Measurements from ENCODE around the gene WDR70. TPM values are rescaled to one million over a fixed set of nuclear protein-coding genes. Genes with fewer than 3 reads are reported as not detected.

Gene WDR70
- total RNA-seq, 1 experiment from 2014 or later: 78.2 TPM

GRCh38 chr5:37370550-37370863 is 8.6 kb upstream of the WDR70 start:
- Histone ChIP-seq H3K27me3 (ENCODE audit: insufficient read depth, low read depth) (no peaks in the 10 kb centered on the region), H3F3A (ENCODE audit: insufficient read depth, low read depth) (peaks cover 24% of the 10 kb centered on the region), H4K20me1 (ENCODE audit: insufficient read depth) (peaks cover 16% of the 10 kb centered on the region; the same call in 1 of the 2 replicates), H3K9me2 (ENCODE audit: insufficient read depth) (no peaks in the 10 kb centered on the region; the same call in 1 of the 2 replicates), H3K36me3 (ENCODE audit: low read depth) (0 out of 2 replicates have a peak, but pooled peaks cover 7% of the 10 kb centered on the region), H3K9me3 (ENCODE audit: insufficient read depth, low read depth) (peaks cover 2% of the 10 kb centered on the region; the same call in 1 of the 2 replicates), H3K4me2 (peak overlapping the region; percentile 99), H3K27ac (peak overlapping the region; percentile 43), H3K4me1 (replicated peaks; ENCODE audit: insufficient read depth) (peaks cover 15% of the 10 kb centered on the region), H3K4me3 (peak overlapping the region; percentile 95), H2AFZ (peak overlapping the region; percentile 89), H3K79me2 (ENCODE audit: low read depth) (peaks cover 51% of the 10 kb centered on the region)
- intact Hi-C loops (cut with micrococcal nuclease; ENCODE audit: unreplicated experiment): loop anchor here (10.0 kb wide), 1 partner anchor 626 kb away; no protein-coding TSS in a partner anchor
- BruUV-seq (replicated peaks): TSS peak; percentile 44
- TF ChIP-seq CTCF (conservative IDR thresholded peaks at IDR 0.05): no peak
- TF ChIP-seq EZH2 (IDR thresholded peaks at IDR 0.05; ENCODE audit: low read depth): no peak
- ChIA-PET CTCF (interaction anchor here (1.1 kb wide), 1 partner anchor 8 kb away, joined by 24 read pairs; the partner anchor contains the start of gene WDR70), POLR2A (ENCODE audit: unreplicated experiment) (interaction anchor here (0.5 to 1.1 kb wide), 8 partner anchors 8 to 488 kb away, joined by 3 to 24 read pairs (median 8); partner anchors contain the start of gene WDR70)
- no peak for DNase-seq

- BruUV-seq (replicated peaks): no TSS peak
Observed at GRCh38 chr5:37370864-37371726, 8.0 kb upstream of the WDR70 start, which contains the start of gene NUP155. Gene NUP155, minus strand, starts transcription at chr5:37371106. Its CDS starts 129 bp downstream, at chr5:37370977.

More at GRCh38 chr5:37370864-37371726, 8.0 kb upstream of the WDR70 start, which contains the start of gene NUP155:
- Histone ChIP-seq H3K9me2 (ENCODE audit: insufficient read depth) (no peaks in the 10 kb centered on the region; the same call in 1 of the 2 replicates), H3K4me3 (peak within 1 kb of the TSS; percentile 95), H3K9me3 (ENCODE audit: insufficient read depth, low read depth) (peaks cover 4% of the 10 kb centered on the region; the same call in 1 of the 2 replicates), H3F3A (ENCODE audit: insufficient read depth, low read depth) (peaks cover 20% of the 10 kb centered on the region), H3K79me2 (ENCODE audit: low read depth) (peaks cover 47% of the 10 kb centered on the region), H3K27ac (peak within 1 kb of the TSS; percentile 43), H3K4me1 (replicated peaks; ENCODE audit: insufficient read depth) (peaks cover 15% of the 10 kb centered on the region), H3K27me3 (ENCODE audit: insufficient read depth, low read depth) (no peaks in the 10 kb centered on the region), H3K36me3 (ENCODE audit: low read depth) (0 out of 2 replicates have a peak, but pooled peaks cover 7% of the 10 kb centered on the region), H4K20me1 (ENCODE audit: insufficient read depth) (peaks cover 16% of the 10 kb centered on the region; the same call in 1 of the 2 replicates), H3K4me2 (peak within 1 kb of the TSS; percentile 99), H2AFZ (peak within 1 kb of the TSS; percentile 89)
- TF ChIP-seq EZH2 (IDR thresholded peaks at IDR 0.05; ENCODE audit: low read depth): no peak
- no peak for TF ChIP-seq CTCF (conservative IDR thresholded peaks at IDR 0.05)
- ChIA-PET CTCF (interaction anchor here (0.6 to 1.1 kb wide), 3 partner anchors 8 to 67 kb away, joined by 3 to 24 read pairs (median 5); partner anchors contain the start of gene WDR70), POLR2A (ENCODE audit: unreplicated experiment) (interaction anchor here (0.5 to 1.1 kb wide), 17 partner anchors 8 to 1306 kb away, joined by 3 to 24 read pairs (median 5); partner anchors contain the start of gene WDR70)
- peak; percentile 91 to 96 for DNase-seq
- intact Hi-C loops (cut with micrococcal nuclease; ENCODE audit: unreplicated experiment): loop anchor here (1.0 to 10.0 kb wide), 3 partner anchors 8 to 626 kb away; partner anchors contain the start of genes NIPBL and WDR70

Data from PC-9 (cell line).